Measurements from ENCODE around the gene PRRT2. TPM values are rescaled to one million over a fixed set of nuclear protein-coding genes. Genes with fewer than 3 reads are reported as not detected.

The PRRT2 gene
- total and polyA plus RNA-seq, 10 of the 15 experiments (the other 5 are each of a cell fraction or from before 2014, with no cell fraction given), result 0.08 to 0.49 (median 0.12) TPM; not detected in 4

GRCh38 chr16:29806641-29807425, 5.2 kb upstream of the PRRT2 start:
- peak overlapping the region; percentile 85 for H3K9ac ChIP-seq (ENCODE audit: control insufficient read depth, insufficient read depth, low read length)
- intact Hi-C loops (cut with micrococcal nuclease; ENCODE audit: unreplicated experiment), result loop anchor here (5.0 kb wide), 1 partner anchor 105 kb away; no protein-coding TSS in a partner anchor
- peaks cover 16 to 18% of the 10 kb centered on the region in 2 experiments for H3K36me3 ChIP-seq (ENCODE audit: control insufficient read depth in 2 of 2, insufficient read depth in 2 of 2, low read length in 1 of 2)
- H3K27ac ChIP-seq (ENCODE audit: control insufficient read depth, insufficient read depth), result peak overlapping the region; percentile 86
- FAIRE-seq, result no peak
- ChIA-PET SMC1A (ENCODE audit: uncharacterized antibody, unreplicated experiment) (interaction anchor here (1.2 to 2.9 kb wide), 5 partner anchors 10 to 52 kb away, joined by 3 to 17 read pairs (median 7); partner anchors contain the start of gene KIF22), RAD21 (ENCODE audit: unreplicated experiment) (interaction anchor here (0.6 to 2.4 kb wide), 11 partner anchors 10 to 225 kb away, joined by 3 to 31 read pairs (median 6); partner anchors contain the start of genes KIF22, MVP and PAGR1), POLR2A (interaction anchor here (0.6 to 4.0 kb wide), 7 partner anchors 9 to 953 kb away, joined by 6 to 40 read pairs (median 9); partner anchors contain the start of genes KIF22, MVP and PAGR1), CTCF (interaction anchor here (0.9 to 2.5 kb wide), 11 partner anchors 9 to 169 kb away, joined by 3 to 31 read pairs (median 6); partner anchors contain the start of genes KIF22, MVP and PAGR1)
- H3K4me1 ChIP-seq (ENCODE audit: control insufficient read depth, insufficient read depth, low read length), result peaks cover 31% of the 10 kb centered on the region
- no peak for DNase-seq (ENCODE audit: low read depth, low spot score)
- in situ Hi-C loops (cut with MboI), result no loop called here
- H3K4me2 ChIP-seq (ENCODE audit: control insufficient read depth, insufficient read depth), result peak overlapping the region; percentile 96
- no TSS peak for BruUV-seq (replicated peaks)
- H4K20me1 ChIP-seq (ENCODE audit: control insufficient read depth, insufficient read depth), result no peaks in the 10 kb centered on the region
- H2AFZ ChIP-seq (ENCODE audit: control insufficient read depth, low read depth, low read length), result no peak overlapping the region
- H3K4me3 ChIP-seq, result peak overlapping the region; percentile 90
- no peaks in the 10 kb centered on the region for H3K9me3 ChIP-seq (replicated peaks; ENCODE audit: control insufficient read depth, insufficient read depth, low read length)
- under 1% methylated on average over 53 of the region's 99 CpGs for WGBS (ENCODE audit: insufficient coverage, insufficient replicate concordance, low lambda C conversion rate, missing lambda C conversion rate)
- no peaks in the 10 kb centered on the region for H3K27me3 ChIP-seq (replicated peaks in 1 of 2; ENCODE audit: control insufficient read depth in 2 of 2, insufficient read depth in 2 of 2, low read length in 1 of 2)
- ATAC-seq, result no peak
- H3K79me2 ChIP-seq (ENCODE audit: control insufficient read depth, insufficient read depth, low read length), result peaks cover 32% of the 10 kb centered on the region
- no peak for TF ChIP-seq USF2 (IDR thresholded peaks at IDR 0.05; ENCODE audit: borderline replicate concordance, low read depth, low read length)
- TF ChIP-seq EGR1 (IDR thresholded peaks at IDR 0.05; ENCODE audit: borderline replicate concordance in 1 of 2, low read depth in 2 of 2, low read length in 2 of 2), result peak in 1 of 2 experiments; percentile 48; a peak in 2 of 3 replicates
- peak; percentile 76 for TF ChIP-seq POLR2A (IDR thresholded peaks at IDR 0.05; ENCODE audit: low read depth, low read length)
- no peak for TF ChIP-seq PKNOX1 (IDR thresholded peaks at IDR 0.05)
- no peak for TF ChIP-seq STAT1 (conservative IDR thresholded peaks at IDR 0.05)
- TF ChIP-seq SUPT20H (IDR thresholded peaks at IDR 0.05; ENCODE audit: borderline replicate concordance, control insufficient read depth, low read depth, low read length), result no peak
- no peak for TF ChIP-seq TBL1XR1 (IDR thresholded peaks at IDR 0.05; ENCODE audit: low read depth, low read length)
- no peak for TF ChIP-seq ZNF274 (IDR thresholded peaks at IDR 0.05; ENCODE audit: insufficient read depth, insufficient read length)
- no peak for TF ChIP-seq POLR2AphosphoS2 (IDR thresholded peaks at IDR 0.05; ENCODE audit: low read depth, low read length)
- TF ChIP-seq RAD51 (IDR thresholded peaks at IDR 0.05), result no peak
- TF ChIP-seq GABPA (IDR thresholded peaks at IDR 0.05; ENCODE audit: low read depth), result no peak
- TF ChIP-seq NBN (IDR thresholded peaks at IDR 0.05), result no peak
- TF ChIP-seq SREBF2 (IDR thresholded peaks at IDR 0.05; ENCODE audit: low read length), result no peak
- TF ChIP-seq NKRF (conservative IDR thresholded peaks at IDR 0.05), result peak; percentile 32; the same call in 1 of the 2 replicates
- no peak for TF ChIP-seq SMAD1 (IDR thresholded peaks at IDR 0.05; ENCODE audit: low read depth, partially characterized antibody)
- no peak for TF ChIP-seq E4F1 (IDR thresholded peaks at IDR 0.05; ENCODE audit: borderline replicate concordance, partially characterized antibody)
- TF ChIP-seq IKZF1 (conservative IDR thresholded peaks at IDR 0.05), result 0 out of 2 replicates have a peak, but pooled peaks have one; percentile 18

Measured in GM12878 (cell line).